HepG2 (cell line): ENCODE measurements around the gene SMAD7. TPM values are rescaled to one million over a fixed set of nuclear protein-coding genes. Genes with fewer than 3 reads are reported as not detected.

Experiments
- ATAC-seq: fragments of 200-7000 bp; cut with Tn5 transposase; 3 replicates; pipeline ENCODE4 v1.9.1; 2020; ENCODE audit warnings: mild to moderate bottlenecking, moderate library complexity
- BruUV-seq: library from RNA; stranded (reverse); fragments of 400-500 nt; replicated peaks from 2 replicates; lab custom pipeline; 2021; lab: Mats Ljungman, UMichigan
- CTCF ChIA-PET: fragments of 300-600 bp; formaldehyde crosslinking; extraction: SDS; loops from one replicate; lab custom pipeline; 2021; ENCODE audit warnings: low total read pairs, inconsistent platforms, low intra/inter-chr PET ratio; lab: Yijun Ruan, JAX
- POLR2A ChIA-PET: fragments of 350-600 bp; sonication (Branson Sonifier 250); formaldehyde crosslinking; loops from one replicate; lab custom pipeline; 2020; ENCODE audit warnings: antibody characterized with exemption, inconsistent platforms; lab: Yijun Ruan, JAX
- DNase-seq: peaks from one replicate; pipeline ENCODE4 v3.0.0-alpha.2; 2015; ENCODE audit warnings: low spot score
- FAIRE-seq: peaks from 3 replicates; lab custom pipeline; 2011; peaks lifted over from hg19 to GRCh38; lab: Jason Lieb, UNC
- H2AFZ ChIP-seq: one replicate; pipeline ENCODE4 v1.6.1; 2011; ENCODE audit warnings: low read length, inconsistent platforms
- H3K27ac ChIP-seq: fragments of 300-600 bp; 3 replicates; pipeline ENCODE4 v1.8.0; 2011; ENCODE audit warnings: mixed run types, mild to moderate bottlenecking, mixed read lengths, low read length, inconsistent platforms; ENCODE audit not compliant: insufficient read depth; ENCODE audit errors: extremely low read length
- H3K27me3 ChIP-seq, 2 experiments: fragments of 200-600 bp in 1 of 2; 2 replicates in 1 of 2; 3 replicates in 1 of 2; pipeline versions ENCODE4 v1.6.0 to v1.8.0; 2011; ENCODE audit warnings: low read length in 2 of 2, mild to moderate bottlenecking in 2 of 2, moderate library complexity in 2 of 2, inconsistent platforms in 1 of 2; ENCODE audit not compliant: insufficient read depth in 2 of 2, control insufficient read depth in 1 of 2
- H3K36me3 ChIP-seq, 2 experiments: fragments of 200-600 bp in 1 of 2; replicated peaks in 1 of 2; 2 replicates in 1 of 2; 3 replicates in 1 of 2; pipeline versions ENCODE4 v1.5.1 to v1.8.0; 2011; ENCODE audit warnings: low read length in 2 of 2, inconsistent platforms in 1 of 2; ENCODE audit not compliant: insufficient read depth in 2 of 2, control insufficient read depth in 1 of 2
- H3K4me1 ChIP-seq: 2 replicates; pipeline ENCODE4 v1.5.1; 2012; ENCODE audit warnings: low read length, inconsistent platforms; ENCODE audit not compliant: insufficient read depth
- H3K4me2 ChIP-seq: 2 replicates; pipeline ENCODE4 v1.6.0; 2011; ENCODE audit warnings: low read depth, low read length, inconsistent platforms
- H3K4me3 ChIP-seq, 3 experiments: fragments of 200-600 bp in 1 of 3; sonication (generic), shearing (Covaris generic) in 1 of 3; replicated peaks in 1 of 3; 2 replicates each; pipeline ENCODE4 v1.5.1; 2011 to 2016; ENCODE audit warnings: low read length in 3 of 3, inconsistent platforms in 2 of 3, low read depth in 2 of 3, mild to moderate bottlenecking in 2 of 3, control low read depth in 1 of 3, mixed read lengths in 1 of 3; ENCODE audit not compliant: insufficient read depth in 1 of 3
- H3K79me2 ChIP-seq: one replicate; pipeline ENCODE4 v1.6.1; 2011; ENCODE audit warnings: low read length, inconsistent platforms; ENCODE audit not compliant: insufficient read depth
- H3K9ac ChIP-seq: 2 replicates; pipeline ENCODE4 v1.6.0; 2011; ENCODE audit warnings: mild to moderate bottlenecking, low read depth, low read length, inconsistent platforms; ENCODE audit not compliant: insufficient read depth
- H3K9me3 ChIP-seq: 2 replicates; pipeline ENCODE4 v1.5.1; 2012; ENCODE audit warnings: mild to moderate bottlenecking, low read length
- H4K20me1 ChIP-seq: 2 replicates; pipeline ENCODE4 v1.6.0; 2011; ENCODE audit warnings: inconsistent platforms, mild to moderate bottlenecking, low read length, moderate library complexity; ENCODE audit not compliant: insufficient read depth
- MED1 ChIP-seq: sonication (generic); formaldehyde crosslinking; IDR thresholded peaks from 2 replicates; pipeline ENCODE4 v1.4.0; 2020; ENCODE audit warnings: missing genetic modification reagents
- MED8 ChIP-seq: sonication (generic); formaldehyde crosslinking; IDR thresholded peaks from 2 replicates; pipeline ENCODE4 v1.8.1; 2023; ENCODE audit warnings: mild to moderate bottlenecking, missing genetic modification reagents; ENCODE audit not compliant: insufficient replicate concordance
- MEF2D ChIP-seq: sonication (generic); formaldehyde crosslinking; IDR thresholded peaks from 2 replicates; pipeline ENCODE4 v1.5.1; 2020; ENCODE audit warnings: mild to moderate bottlenecking, missing genetic modification reagents
- MXD1 ChIP-seq: sonication (generic); formaldehyde crosslinking; IDR thresholded peaks from 2 replicates; pipeline ENCODE4 v1.4.0; 2020; ENCODE audit warnings: mild to moderate bottlenecking, missing genetic modification reagents
- NCOA1 ChIP-seq: sonication (generic); formaldehyde crosslinking; IDR thresholded peaks from 2 replicates; pipeline ENCODE4 v1.9.0; 2021; ENCODE audit warnings: missing genetic modification reagents
- SOX6 ChIP-seq, 2 experiments: fragments of 450-650 bp in 1 of 2; sonication (generic) in 1 of 2; formaldehyde crosslinking in 1 of 2; IDR thresholded peaks; 2 replicates each; pipeline versions ENCODE4 v1.4.0 to v1.6.1; 2017 to 2020; ENCODE audit warnings: antibody characterized with exemption in 1 of 2, mild to moderate bottlenecking in 1 of 2, missing genetic modification reagents in 1 of 2
- TBP ChIP-seq: sonication (generic); formaldehyde crosslinking; IDR thresholded peaks from 2 replicates; pipeline ENCODE4 v1.5.0; 2020; ENCODE audit warnings: missing genetic modification reagents
- TFAP4 ChIP-seq: sonication (generic); IDR thresholded peaks from 2 replicates; pipeline ENCODE4 v1.6.1; 2016; ENCODE audit warnings: low read depth, borderline replicate concordance
- YEATS4 ChIP-seq: sonication (generic); formaldehyde crosslinking; IDR thresholded peaks from 2 replicates; pipeline ENCODE4 v1.4.0; 2020; ENCODE audit warnings: missing genetic modification reagents, borderline replicate concordance
- ZNF441 ChIP-seq: sonication (generic); formaldehyde crosslinking; IDR thresholded peaks from 2 replicates; pipeline ENCODE4 v1.7.0; 2021; ENCODE audit warnings: missing genetic modification reagents, borderline replicate concordance
- ZNF577 ChIP-seq: sonication (generic); formaldehyde crosslinking; IDR thresholded peaks from 2 replicates; pipeline ENCODE4 v1.4.0; 2020; ENCODE audit warnings: mild to moderate bottlenecking, low read depth, missing genetic modification reagents, borderline replicate concordance
- ZNF629 ChIP-seq: sonication (generic); formaldehyde crosslinking; conservative IDR thresholded peaks from 2 replicates; pipeline ENCODE4 v1.5.0; 2020; ENCODE audit warnings: missing genetic modification reagents
- ZNF788 ChIP-seq: sonication (generic); formaldehyde crosslinking; IDR thresholded peaks from 2 replicates; pipeline ENCODE4 v1.5.0; 2020; ENCODE audit warnings: mild to moderate bottlenecking, missing genetic modification reagents, borderline replicate concordance
- WGBS: methylation state at CpG from one replicate; pipeline ENCODE4 v1.1.6; 2017; ENCODE audit warnings: low lambda C conversion rate; 5-methylcytosine and 5-hydroxymethylcytosine counted together
- in situ Hi-C: cut with HindIII; loops from 2 replicates; pipeline ENCODE4 v1.10.0; 2017; ENCODE audit warnings: low pct_unique_long_range_greater_than_20kb; ENCODE audit not compliant: extremely low pct_ligation_motif_present
- intact Hi-C: fragments of 100-400 bp; cut with micrococcal nuclease; formaldehyde crosslinking; loops from one replicate; pipeline ENCODE4 v1.10.0; 2022; ENCODE audit not compliant: unreplicated experiment
- polyA plus RNA-seq, 8 experiments: library from polyadenylated mRNA; depleted of rRNA in 3 of 8; stranded (reverse) in 7 of 8; unstranded in 1 of 8; fragments of >200 nt; fragmentation: Illumina TruSeq in 4 of 8; extraction: Trizol in 4 of 8; gene quantifications; 2 replicates each; pipeline versions ENCODE4 v1.2.1 to v1.2.3, GENCODE V29; 2011 to 2016; ENCODE audit warnings: low read depth in 4 of 8, missing spikeins in 1 of 8, mixed read lengths in 1 of 8; ENCODE audit not compliant: insufficient read depth in 1 of 8
- total RNA-seq, 5 experiments: library from RNA; depleted of rRNA; stranded (reverse); fragments of >200 nt; fragmentation: Illumina TruSeq; extraction: Trizol; gene quantifications; 2 replicates each; pipeline ENCODE4 v1.2.3, GENCODE V29; 2016; ENCODE audit warnings: low read depth in 1 of 5
- TF ChIP-seq, protein P1 (sequence below), 2 experiments: sonication (generic) in 1 of 2; formaldehyde crosslinking in 1 of 2; IDR thresholded peaks; 2 replicates each; pipeline versions ENCODE4 v1.6.1 to v1.9.0; 2014 to 2022; ENCODE audit warnings: antibody characterized with exemption in 1 of 2, borderline replicate concordance in 1 of 2, inconsistent platforms in 1 of 2, low read depth in 1 of 2, missing genetic modification reagents in 1 of 2

SMAD7 gene
- total and polyA plus RNA-seq, 2 of the 13 experiments (the other 11 are each of a cell fraction or from before 2014, with no cell fraction given), result 17.4 to 24.7 TPM

DNA sequence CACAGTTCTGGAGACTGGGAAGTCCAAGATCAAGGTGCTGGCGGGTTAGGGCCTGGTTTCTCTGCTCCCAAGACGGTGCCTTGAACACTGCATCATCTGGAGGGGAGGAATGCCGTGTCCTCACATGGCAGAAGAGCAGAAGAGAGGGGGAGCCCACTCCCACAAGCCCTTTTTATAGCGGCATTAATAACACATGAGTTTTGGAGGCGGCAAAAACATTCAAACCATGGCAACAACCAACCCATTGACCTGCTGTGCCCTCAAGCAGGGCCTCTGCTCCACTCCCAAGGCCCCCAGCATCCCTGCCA, 62.0 kb downstream of the SMAD7 start:
- Histone ChIP-seq H2AFZ (no peak overlapping the region), H3K27me3 (no peaks in the 10 kb centered on the region; a peak in 2 of 5 replicates), H3K36me3 (no peaks in the 10 kb centered on the region), H3K4me3 (no peak overlapping the region), H3K79me2 (no peaks in the 10 kb centered on the region), H3K4me1 (peaks cover 64% of the 10 kb centered on the region), H3K4me2 (0 out of 2 replicates have a peak overlapping the region, but pooled peaks have one; percentile 68), H4K20me1 (no peaks in the 10 kb centered on the region), H3K27ac (no peak overlapping the region), H3K9ac (no peak overlapping the region), H3K9me3 (no peaks in the 10 kb centered on the region)
- no peak for ATAC-seq
- BruUV-seq, result no TSS peak
- in situ Hi-C loops (no loop called here), intact Hi-C loops (no loop called here)
- DNase-seq, result no peak
- 74% methylated on average over 3 of the region's 5 CpGs for WGBS
- FAIRE-seq, result no peak
- TF ChIP-seq ZNF788 (CRISPR knock-in tag) (no peak), MED1 (CRISPR knock-in tag) (no peak), NCOA1 (no peak), MEF2D (CRISPR knock-in tag) (no peak), SOX6 (IDR thresholded peaks at IDR 0.05) (no peak), SOX6 (CRISPR knock-in tag; IDR thresholded peaks at IDR 0.05) (no peak), ZNF629 (CRISPR knock-in tag) (no peak), TBP (CRISPR knock-in tag) (no peak), ZNF577 (CRISPR knock-in tag) (no peak), YEATS4 (no peak), TFAP4 (no peak), MED8 (no peak), ZNF441 (CRISPR knock-in tag) (no peak), MXD1 (CRISPR knock-in tag) (no peak)
- TF ChIP-seq, protein P1, sequence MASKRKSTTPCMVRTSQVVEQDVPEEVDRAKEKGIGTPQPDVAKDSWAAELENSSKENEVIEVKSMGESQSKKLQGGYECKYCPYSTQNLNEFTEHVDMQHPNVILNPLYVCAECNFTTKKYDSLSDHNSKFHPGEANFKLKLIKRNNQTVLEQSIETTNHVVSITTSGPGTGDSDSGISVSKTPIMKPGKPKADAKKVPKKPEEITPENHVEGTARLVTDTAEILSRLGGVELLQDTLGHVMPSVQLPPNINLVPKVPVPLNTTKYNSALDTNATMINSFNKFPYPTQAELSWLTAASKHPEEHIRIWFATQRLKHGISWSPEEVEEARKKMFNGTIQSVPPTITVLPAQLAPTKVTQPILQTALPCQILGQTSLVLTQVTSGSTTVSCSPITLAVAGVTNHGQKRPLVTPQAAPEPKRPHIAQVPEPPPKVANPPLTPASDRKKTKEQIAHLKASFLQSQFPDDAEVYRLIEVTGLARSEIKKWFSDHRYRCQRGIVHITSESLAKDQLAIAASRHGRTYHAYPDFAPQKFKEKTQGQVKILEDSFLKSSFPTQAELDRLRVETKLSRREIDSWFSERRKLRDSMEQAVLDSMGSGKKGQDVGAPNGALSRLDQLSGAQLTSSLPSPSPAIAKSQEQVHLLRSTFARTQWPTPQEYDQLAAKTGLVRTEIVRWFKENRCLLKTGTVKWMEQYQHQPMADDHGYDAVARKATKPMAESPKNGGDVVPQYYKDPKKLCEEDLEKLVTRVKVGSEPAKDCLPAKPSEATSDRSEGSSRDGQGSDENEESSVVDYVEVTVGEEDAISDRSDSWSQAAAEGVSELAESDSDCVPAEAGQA (IDR thresholded peaks at IDR 0.05; ENCODE audit: low read depth), result no peak
- TF ChIP-seq, protein P1 (CRISPR knock-in tag; IDR thresholded peaks at IDR 0.05; ENCODE audit: borderline replicate concordance), result no peak
- ChIA-PET CTCF (no interaction called here), POLR2A (interaction anchor here (0.9 kb wide), 1 partner anchor 9 kb away, joined by 4 read pairs; no protein-coding TSS in a partner anchor)
